Endothelial cell of umbilical vein (primary cell): ENCODE results near the gene MERTK. TPM values are rescaled to one million over a fixed set of nuclear protein-coding genes. Genes with fewer than 3 reads are reported as not detected.
A peak's percentile ranks its signal among the peaks of the same experiment; 100 is the strongest.

Experiments
- BruUV-seq: library from RNA; stranded (reverse); fragments of 400-500 nt; replicated peaks from 2 replicates; lab custom pipeline; 2021; lab: Mats Ljungman, UMichigan
- CTCF ChIA-PET: fragments of 300-600, 350-600 bp; sonication (Branson Sonifier 250); formaldehyde crosslinking; loops from one replicate; lab custom pipeline; 2021; ENCODE audit warnings: antibody characterized with exemption, inconsistent platforms; lab: Charles Lee
- POLR2A ChIA-PET: fragments of 300-600, 350-600 bp; sonication (Branson Sonifier 250); formaldehyde crosslinking; loops from one replicate; lab custom pipeline; 2021; ENCODE audit warnings: antibody characterized with exemption, inconsistent platforms; lab: Charles Lee
- DNase-seq: peaks from one replicate; pipeline ENCODE4 v3.0.0-alpha.2; 2011; ENCODE audit warnings: low read depth, low spot score
- FAIRE-seq: peaks from 2 replicates; lab custom pipeline; 2011; peaks lifted over from hg19 to GRCh38; lab: Jason Lieb, UNC
- H2AFZ ChIP-seq: 2 replicates; pipeline ENCODE4 v1.6.0; 2012; ENCODE audit warnings: low read depth, low read length, control low read depth, inconsistent platforms
- H3K27ac ChIP-seq: 2 replicates; pipeline ENCODE4 v1.5.1; 2011; ENCODE audit warnings: low read depth, mild to moderate bottlenecking, control low read depth, low read length, moderate library complexity; ENCODE audit not compliant: insufficient read depth
- H3K27me3 ChIP-seq, 2 experiments: 2 replicates each; pipeline versions ENCODE4 v1.6.0 to v1.6.1; 2011; ENCODE audit warnings: low read length in 2 of 2, mixed read lengths in 1 of 2; ENCODE audit not compliant: control insufficient read depth in 2 of 2, insufficient read depth in 2 of 2
- H3K36me3 ChIP-seq, 2 experiments: 2 replicates in 1 of 2; 3 replicates in 1 of 2; pipeline ENCODE4 v1.5.1; 2011; ENCODE audit warnings: low read length in 2 of 2, mild to moderate bottlenecking in 1 of 2, moderate library complexity in 1 of 2; ENCODE audit not compliant: control insufficient read depth in 2 of 2, insufficient read depth in 2 of 2; ENCODE audit errors: extremely low read depth in 1 of 2
- H3K4me1 ChIP-seq: 3 replicates; pipeline ENCODE4 v1.5.1; 2011; ENCODE audit warnings: mild to moderate bottlenecking, low read length; ENCODE audit not compliant: control insufficient read depth, insufficient read depth; ENCODE audit errors: extremely low read depth
- H3K4me2 ChIP-seq: 2 replicates; pipeline ENCODE4 v1.6.1; 2011; ENCODE audit warnings: low read length, control low read depth, mixed read lengths; ENCODE audit not compliant: insufficient read depth
- H3K4me3 ChIP-seq, 3 experiments: fragments of 200-600 bp in 1 of 3; sonication (generic), shearing (Covaris generic) in 1 of 3; replicated peaks in 1 of 3; 2 replicates each; pipeline ENCODE4 v1.5.1; 2011 to 2016; ENCODE audit warnings: control low read depth in 3 of 3, low read length in 3 of 3, mild to moderate bottlenecking in 2 of 3, inconsistent platforms in 1 of 3, low read depth in 1 of 3, moderate library complexity in 1 of 3; ENCODE audit not compliant: insufficient read depth in 1 of 3
- H3K79me2 ChIP-seq: 2 replicates; pipeline ENCODE4 v1.6.0; 2012; ENCODE audit warnings: low read length, inconsistent platforms; ENCODE audit not compliant: control insufficient read depth, insufficient read depth
- H3K9ac ChIP-seq: replicated peaks from 2 replicates; pipeline ENCODE3; 2011; ENCODE audit warnings: low read length, control low read depth; ENCODE audit not compliant: insufficient read depth; ENCODE audit errors: extremely low read depth
- H3K9me1 ChIP-seq: replicated peaks from 3 replicates; pipeline ENCODE4 v1.6.0; 2011; ENCODE audit warnings: mild to moderate bottlenecking, low read length; ENCODE audit not compliant: control insufficient read depth, insufficient read depth; ENCODE audit errors: extremely low read depth
- H3K9me3 ChIP-seq: replicated peaks from 2 replicates; pipeline ENCODE4 v1.5.1; 2012; ENCODE audit warnings: low read length, inconsistent platforms; ENCODE audit not compliant: control insufficient read depth, insufficient read depth
- H4K20me1 ChIP-seq: replicated peaks from 2 replicates; pipeline ENCODE3; 2011; ENCODE audit warnings: mild to moderate bottlenecking, low read length; ENCODE audit not compliant: control insufficient read depth, insufficient read depth; ENCODE audit errors: extremely low read depth
- CTCF ChIP-seq, 2 donors: IDR thresholded peaks; 1 replicate in 1 of 2; 2 replicates in 1 of 2; pipeline ENCODE4 v1.5.1; 2011; ENCODE audit warnings: low read length in 2 of 2, mild to moderate bottlenecking in 2 of 2, moderate library complexity in 2 of 2, control low read depth in 1 of 2, inconsistent platforms in 1 of 2, low read depth in 1 of 2; ENCODE audit not compliant: insufficient read depth in 1 of 2; ENCODE audit errors: extremely low read depth in 1 of 2
- EZH2 ChIP-seq: IDR thresholded peaks from 2 replicates; pipeline ENCODE4 v1.6.1; 2012; ENCODE audit warnings: borderline replicate concordance, low read depth, mild to moderate bottlenecking, moderate library complexity, low read length, inconsistent platforms; ENCODE audit not compliant: severe bottlenecking
- FOS ChIP-seq: IDR thresholded peaks from 2 replicates; pipeline ENCODE4 v1.6.1; 2011; ENCODE audit warnings: mild to moderate bottlenecking, low read length, moderate library complexity, borderline replicate concordance; ENCODE audit not compliant: insufficient read depth
- GATA2 ChIP-seq: IDR thresholded peaks from 2 replicates; pipeline ENCODE4 v1.7.0; 2011; ENCODE audit warnings: low read depth, mild to moderate bottlenecking, moderate library complexity, mixed read lengths, low read length; ENCODE audit not compliant: insufficient read length, insufficient read depth
- JUN ChIP-seq: IDR thresholded peaks from 2 replicates; pipeline ENCODE4 v1.6.1; 2011; ENCODE audit warnings: borderline replicate concordance, low read depth; ENCODE audit not compliant: insufficient read length, insufficient read depth
- MAX ChIP-seq: IDR thresholded peaks from 2 replicates; pipeline ENCODE4 v1.6.1; 2011; ENCODE audit not compliant: insufficient read depth, insufficient read length
- MYC ChIP-seq: IDR thresholded peaks from one replicate; pipeline ENCODE4 v1.6.1; 2011; ENCODE audit warnings: mild to moderate bottlenecking, low read depth, low read length
- POLR2A ChIP-seq: IDR thresholded peaks from 2 replicates; pipeline ENCODE4 v1.6.1; 2012; ENCODE audit warnings: low read depth, mild to moderate bottlenecking, control low read depth, low read length
- POLR2AphosphoS5 ChIP-seq: IDR thresholded peaks from 2 replicates; pipeline ENCODE4 v1.6.1; 2012; ENCODE audit warnings: low read depth, mild to moderate bottlenecking, control low read depth, low read length, moderate library complexity; ENCODE audit not compliant: insufficient read depth
- dilution Hi-C: fragments of 300-500 bp; cut with MboI; formaldehyde crosslinking; loops from one replicate; pipeline ENCODE4 v1.15.0; 2019; ENCODE audit warnings: low sequenced_read_pairs; ENCODE audit not compliant: extremely low pct_ligation_motif_present
- intact Hi-C: fragments of 100-400 bp; cut with micrococcal nuclease; formaldehyde crosslinking; loops from one replicate; pipeline ENCODE4 v1.10.0; 2022
- polyA plus RNA-seq, 4 experiments: library from polyadenylated mRNA; depleted of rRNA in 3 of 4; stranded (reverse) in 3 of 4; unstranded in 1 of 4; fragments of >200 nt; gene quantifications; 2 replicates each; pipeline versions ENCODE4 v1.2.1 to v1.2.3, GENCODE V29; 2011 to 2012; ENCODE audit warnings: missing spikeins in 1 of 4
- total RNA-seq: library from RNA; stranded (reverse); gene quantifications from 2 replicates; pipeline ENCODE4 v1.2.3, GENCODE V29; 2021

MERTK gene
- total and polyA plus RNA-seq, 2 donors (not counting 3 experiments of a cell fraction or from before 2014, with no cell fraction given): 37.3 to 39.6 TPM

- peak overlapping the region; percentile 55 for H3K4me2 ChIP-seq
- H4K20me1 ChIP-seq: no peaks in the 10 kb centered on the region
- peak overlapping the region; percentile 33 for H2AFZ ChIP-seq
- dilution Hi-C loops (no loop called here), intact Hi-C loops (loop anchor here (1.0 kb wide), 3 partner anchors 76 to 149 kb away; no protein-coding TSS in a partner anchor)
- H3K4me1 ChIP-seq: peaks cover 35% of the 10 kb centered on the region
- H3K9me1 ChIP-seq: no peaks in the 10 kb centered on the region
- TF ChIP-seq GATA2 (no peak), POLR2AphosphoS5 (no peak), EZH2 (no peak), CTCF (IDR thresholded peaks at IDR 0.05; ENCODE audit: extremely low read depth in 1 of 2, insufficient read depth in 1 of 2, low read depth in 1 of 2, low read length in 2 of 2) (no peak), JUN (no peak), MAX (no peak), POLR2A (no peak), MYC (no peak), FOS (no peak)
- peak; percentile 53 for DNase-seq
- TSS peak; percentile 69 for BruUV-seq
- peak overlapping the region; percentile 72 to 99 (median 95) for H3K4me3 ChIP-seq
- H3K27ac ChIP-seq: peak overlapping the region; percentile 48
- POLR2A ChIA-PET: interaction anchor here (0.6 to 1.3 kb wide), 8 partner anchors 40 to 720 kb away, joined by 3 to 6 read pairs (median 4); no protein-coding TSS in a partner anchor
- H3K27me3 ChIP-seq: no peaks in the 10 kb centered on the region
- H3K36me3 ChIP-seq: peaks cover 0 to 2% of the 10 kb centered on the region in 2 experiments
- H3K79me2 ChIP-seq: peaks cover 38% of the 10 kb centered on the region
- H3K9ac ChIP-seq: peak overlapping the region; percentile 87
- CTCF ChIA-PET: interaction anchor here (0.6 to 4.7 kb wide), 17 partner anchors 11 to 177 kb away, joined by 3 to 62 read pairs (median 5); partner anchors contain the start of gene TMEM87B
- H3K9me3 ChIP-seq: no peaks in the 10 kb centered on the region
- no peak for FAIRE-seq
Measured at GRCh38 chr2:111898703-111899514, 502 bp downstream of the MERTK start.
